ENCODE results near the gene MTIF3.
"Not testable (repeated sequence)": the region's sequence is repeated elsewhere in the genome, so short reads cannot be mapped to it uniquely, and the experiment has no call there.

MTIF3 gene

GRCh38 chr13:27405546-27406134, 44.7 kb downstream of the MTIF3 start:
- Mint-ChIP-seq H3K9me3 (peaks cover 4% of the 10 kb centered on the region), H3K36me3 (ENCODE audit: low read depth) (no peaks in the 10 kb centered on the region), H3K4me3 (no peak overlapping the region), H3K4me1 (peaks cover 32% of the 10 kb centered on the region), H3K27ac (peak overlapping the region in 1 of 3 experiments; percentile 33), H3K27me3 (ENCODE audit: low read depth) (peaks cover 18% of the 10 kb centered on the region)
- no peak for TF ChIP-seq CTCF (IDR thresholded peaks at IDR 0.05; ENCODE audit: unreplicated experiment in 3 of 3)

DNA sequence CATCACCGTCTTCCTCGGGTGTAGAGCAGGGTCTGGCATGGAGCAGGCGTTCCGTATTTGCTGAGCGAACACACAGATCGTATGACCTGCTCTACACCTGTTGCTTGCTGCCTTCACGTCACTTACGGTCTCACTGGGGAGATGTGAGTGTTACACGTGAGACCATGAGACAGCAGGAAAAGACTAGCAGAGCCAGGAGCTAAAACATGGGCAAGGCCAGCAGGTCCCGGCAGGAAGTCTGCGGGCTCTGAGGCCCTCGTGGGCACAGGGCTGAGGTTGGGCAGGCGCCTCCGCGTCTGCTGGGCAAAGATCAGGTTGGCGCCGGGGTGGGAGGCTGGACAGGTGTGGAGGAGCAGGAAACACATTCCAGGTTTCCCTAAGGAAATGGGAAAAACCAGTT, 45.7 kb downstream of the MTIF3 start:
- peak overlapping the region in 1 of 3 experiments; percentile 89 for H3K27ac Mint-ChIP-seq
- H3K36me3 Mint-ChIP-seq (ENCODE audit: low read depth): no peaks in the 10 kb centered on the region
- peaks cover 3% of the 10 kb centered on the region for H3K9me3 Mint-ChIP-seq
- peaks cover 32% of the 10 kb centered on the region for H3K4me1 Mint-ChIP-seq
- no peak for TF ChIP-seq CTCF (IDR thresholded peaks at IDR 0.05; ENCODE audit: unreplicated experiment in 3 of 3)
- peaks cover 18% of the 10 kb centered on the region for H3K27me3 Mint-ChIP-seq (ENCODE audit: low read depth)
- H3K4me3 Mint-ChIP-seq: no peak overlapping the region

GRCh38 chr13:27403727-27404385, 46.5 kb downstream of the MTIF3 start:
- TF ChIP-seq CTCF (IDR thresholded peaks at IDR 0.05; ENCODE audit: unreplicated experiment in 3 of 3): no peak
- Mint-ChIP-seq H3K27me3 (ENCODE audit: low read depth) (peaks cover 16% of the 10 kb centered on the region), H3K9me3 (no peaks in the 10 kb centered on the region), H3K4me1 (peaks cover 32% of the 10 kb centered on the region), H3K27ac (peak overlapping the region; percentile 80 to 89 (median 82)), H3K4me3 (no peak overlapping the region), H3K36me3 (ENCODE audit: low read depth) (no peaks in the 10 kb centered on the region)

DNA sequence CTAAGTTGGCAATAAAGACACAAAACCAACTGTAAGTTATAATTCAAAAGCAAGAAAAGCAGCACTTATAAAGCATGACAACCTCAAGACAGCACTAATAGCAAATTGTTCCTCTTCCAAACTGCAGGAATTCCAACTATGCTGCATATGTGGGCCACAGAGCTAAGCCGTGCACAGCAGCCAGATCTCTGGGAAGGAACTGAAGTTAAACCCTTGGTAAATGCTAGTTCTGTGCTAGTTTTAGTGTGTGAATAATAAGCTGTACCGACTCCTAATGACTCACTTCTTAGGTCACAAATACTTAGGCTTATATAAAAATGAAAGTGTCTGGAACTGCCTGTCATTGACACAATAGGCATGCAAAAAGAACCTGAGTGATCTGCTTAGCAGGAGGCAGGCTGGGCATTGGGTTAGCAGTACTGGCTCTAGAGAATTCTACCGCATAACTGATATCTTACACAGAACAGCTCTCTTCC, 47.1 kb downstream of the MTIF3 start:
- peaks cover 12% of the 10 kb centered on the region for H3K27me3 Mint-ChIP-seq (ENCODE audit: low read depth)
- H3K4me3 Mint-ChIP-seq: no peak overlapping the region
- no peak for TF ChIP-seq CTCF (IDR thresholded peaks at IDR 0.05; ENCODE audit: unreplicated experiment in 3 of 3)
- H3K36me3 Mint-ChIP-seq (ENCODE audit: low read depth): no peaks in the 10 kb centered on the region
- peak overlapping the region; percentile 80 to 89 (median 82) for H3K27ac Mint-ChIP-seq
- peaks cover 32% of the 10 kb centered on the region for H3K4me1 Mint-ChIP-seq
- H3K9me3 Mint-ChIP-seq: no peaks in the 10 kb centered on the region

GRCh38 chr13:27401210-27401609, 49.2 kb downstream of the MTIF3 start:
- Mint-ChIP-seq H3K27ac (no peak overlapping the region), H3K9me3 (no peaks in the 10 kb centered on the region), H3K4me1 (peaks cover 32% of the 10 kb centered on the region), H3K36me3 (ENCODE audit: low read depth) (no peaks in the 10 kb centered on the region), H3K4me3 (no peak overlapping the region), H3K27me3 (ENCODE audit: low read depth) (peaks cover 4% of the 10 kb centered on the region)
- TF ChIP-seq CTCF (IDR thresholded peaks at IDR 0.05; ENCODE audit: unreplicated experiment in 3 of 3): no peak

DNA sequence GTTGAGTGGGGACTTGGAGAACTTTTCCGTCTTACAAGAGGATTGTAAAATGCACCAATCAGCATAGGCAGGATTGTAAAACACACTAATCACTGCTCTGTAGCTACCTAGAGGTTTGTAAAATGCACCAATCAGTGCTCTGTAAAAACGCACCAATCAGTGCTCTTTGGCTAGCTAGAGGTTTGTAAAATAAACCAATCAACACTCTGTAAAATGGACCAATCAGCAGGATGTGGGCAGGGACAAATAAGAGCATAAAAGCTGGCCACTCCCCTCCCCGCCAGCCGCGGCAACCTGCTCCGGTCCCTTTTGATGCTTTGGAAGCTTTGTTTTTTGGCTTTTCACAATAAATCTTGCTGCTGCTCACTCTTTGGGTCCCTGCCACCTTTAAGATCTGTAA, 50.0 kb downstream of the MTIF3 start:
- H3K4me3 Mint-ChIP-seq; H3K27ac Mint-ChIP-seq; H3K27me3 Mint-ChIP-seq (ENCODE audit: low read depth); H3K36me3 Mint-ChIP-seq (ENCODE audit: low read depth); H3K9me3 Mint-ChIP-seq: not testable (repeated sequence)
- peaks cover 28% of the 10 kb centered on the region for H3K4me1 Mint-ChIP-seq
